PFSK-1 (cell line): ENCODE results near the gene EPB41L4B. TPM values are rescaled to one million over a fixed set of nuclear protein-coding genes. Genes with fewer than 3 reads are reported as not detected.
A peak's percentile ranks its signal among the peaks of the same experiment; 100 is the strongest.

Experiments
- FOXP2 ChIP-seq: optimal IDR thresholded peaks from 2 replicates; pipeline ENCODE3; 2011; ENCODE audit warnings: borderline replicate concordance, control low read depth, inconsistent platforms; ENCODE audit not compliant: insufficient read depth; ENCODE audit errors: extremely low read length, extremely low read depth
- POLR2AphosphoS5 ChIP-seq: IDR thresholded peaks from 2 replicates; pipeline ENCODE4 v1.6.1; 2012; ENCODE audit warnings: low read depth, mild to moderate bottlenecking, control low read depth, low read length, moderate library complexity
- REST ChIP-seq, 2 experiments: IDR thresholded peaks; 2 replicates each; pipeline versions ENCODE4 v1.6.1 to v1.8.0; 2011 to 2012; ENCODE audit warnings: low read depth in 2 of 2, low read length in 2 of 2, control low read depth in 1 of 2, inconsistent platforms in 1 of 2, mild to moderate bottlenecking in 1 of 2, moderate library complexity in 1 of 2; ENCODE audit not compliant: insufficient read depth in 1 of 2
- SIN3A ChIP-seq: IDR thresholded peaks from 2 replicates; pipeline ENCODE4 v1.6.1; 2012; ENCODE audit warnings: mild to moderate bottlenecking, low read length, moderate library complexity, borderline replicate concordance; ENCODE audit not compliant: insufficient read depth
- TAF1 ChIP-seq: IDR thresholded peaks from 2 replicates; pipeline ENCODE4 v1.6.1; 2012; ENCODE audit warnings: low read length, control low read depth, borderline replicate concordance; ENCODE audit not compliant: insufficient read depth
- polyA plus RNA-seq: library from polyadenylated mRNA; unstranded; fragments of >200 nt; gene quantifications from one replicate; pipeline ENCODE4 v1.2.1, GENCODE V29; 2012; ENCODE audit warnings: low read depth, missing spikeins; ENCODE audit not compliant: insufficient read length

Gene EPB41L4B
- 0.45 TPM for polyA plus RNA-seq

GRCh38 chr9:109320742-109321448 lies at the start of gene EPB41L4B:
TSS of gene EPB41L4B (minus strand) at chr9:109321059. CDS start at chr9:109320446, 613 bp downstream.
- peak; percentile 85 for TF ChIP-seq FOXP2
- TF ChIP-seq SIN3A: peak; percentile 75; the same call in 1 of the 2 replicates
- TF ChIP-seq POLR2AphosphoS5: no peak
- no peak for TF ChIP-seq REST (IDR thresholded peaks at IDR 0.05; ENCODE audit: insufficient read depth in 1 of 2, low read depth in 2 of 2, low read length in 2 of 2)

- TF ChIP-seq SIN3A: no peak
Observed at GRCh38 chr9:109369285-109369684, 48.4 kb upstream of the EPB41L4B start.

- TF ChIP-seq SIN3A (no peak), TAF1 (no peak), REST (IDR thresholded peaks at IDR 0.05; ENCODE audit: insufficient read depth in 1 of 2, low read depth in 2 of 2, low read length in 2 of 2) (no peak), POLR2AphosphoS5 (no peak), FOXP2 (no peak)
Observed at GRCh38 chr9:109360771-109361170, 39.9 kb upstream of the EPB41L4B start.

GRCh38 chr9:109355564-109356297 lies 34.9 kb upstream of the EPB41L4B start:
- TF ChIP-seq POLR2AphosphoS5 (no peak), SIN3A (no peak), TAF1 (no peak), FOXP2 (no peak), REST (IDR thresholded peaks at IDR 0.05; ENCODE audit: insufficient read depth in 1 of 2, low read depth in 2 of 2, low read length in 2 of 2) (no peak)

- no peak for TF ChIP-seq SIN3A
- TF ChIP-seq TAF1: no peak
- no peak for TF ChIP-seq POLR2AphosphoS5
- no peak for TF ChIP-seq REST (IDR thresholded peaks at IDR 0.05; ENCODE audit: insufficient read depth in 1 of 2, low read depth in 2 of 2, low read length in 2 of 2)
- no peak for TF ChIP-seq FOXP2
Observed at GRCh38 chr9:109354190-109354589, 33.3 kb upstream of the EPB41L4B start.
